B cell (primary cell): ENCODE measurements around the gene ACBD4. TPM values are rescaled to one million over a fixed set of nuclear protein-coding genes. Genes with fewer than 3 reads are reported as not detected.

ENCODE experiments used
- ATAC-seq: fragments of 200-7000 bp; cut with Tn5 transposase; one replicate; pipeline ENCODE4 v1.10.0; 2021; ENCODE audit warnings: low read depth, mild to moderate bottlenecking, moderate number of reproducible peaks, moderate library complexity
- CTCF ChIA-PET: fragments of 350-600 bp; sonication (Branson Sonifier 250); formaldehyde crosslinking; loops from one replicate; lab custom pipeline; 2021; ENCODE audit warnings: antibody characterized with exemption, inconsistent platforms; lab: Charles Lee
- POLR2A ChIA-PET: fragments of 350-600 bp; sonication (Branson Sonifier 250); formaldehyde crosslinking; loops from one replicate; lab custom pipeline; 2021; ENCODE audit warnings: antibody characterized with exemption; lab: Charles Lee
- DNase-seq: peaks from one replicate; pipeline ENCODE4 v3.0.0; 2013
- H2AFZ ChIP-seq: 2 replicates; pipeline ENCODE4 v1.6.1; 2012; ENCODE audit warnings: mild to moderate bottlenecking, low read depth, low read length; ENCODE audit not compliant: insufficient read depth, poor library complexity, severe bottlenecking
- H3K27ac ChIP-seq, 2 donors: 1 replicate in 1 of 2; 2 replicates in 1 of 2; pipeline ENCODE4 v1.5.1; 2012 to 2013; ENCODE audit warnings: low read length in 2 of 2, mild to moderate bottlenecking in 2 of 2, moderate library complexity in 1 of 2
- H3K27me3 ChIP-seq, 4 experiments: fragments of 200-600 bp in 1 of 4; sonication (generic) in 1 of 4; replicated peaks in 1 of 4; 1 replicate in 2 of 4; 2 replicates in 2 of 4; pipeline versions ENCODE4 v1.6.1 to v1.7.0; 2013 to 2016; ENCODE audit warnings: low read length in 3 of 4, mild to moderate bottlenecking in 2 of 4, mixed read lengths in 1 of 4, moderate library complexity in 1 of 4; ENCODE audit not compliant: insufficient read depth in 4 of 4, control insufficient read depth in 3 of 4; ENCODE audit errors: control extremely low read depth in 1 of 4
- H3K36me3 ChIP-seq, 2 experiments: replicated peaks in 1 of 2; 1 replicate in 1 of 2; 2 replicates in 1 of 2; pipeline versions ENCODE4 v1.6.1 to v1.7.1; 2013; ENCODE audit warnings: low read length in 1 of 2; ENCODE audit not compliant: insufficient read depth in 2 of 2, control insufficient read depth in 1 of 2; ENCODE audit errors: control extremely low read depth in 1 of 2, extremely low read depth in 1 of 2
- H3K4me1 ChIP-seq, 2 donors: fragments of 200-600 bp in 1 of 2; sonication (generic) in 1 of 2; 1 replicate in 1 of 2; 2 replicates in 1 of 2; pipeline versions ENCODE4 v1.5.1 to v1.6.1; 2013 to 2017; ENCODE audit warnings: low read length in 2 of 2; ENCODE audit not compliant: control insufficient read depth in 2 of 2, insufficient read depth in 2 of 2
- H3K4me2 ChIP-seq: replicated peaks from 2 replicates; pipeline ENCODE3; 2012; ENCODE audit warnings: mild to moderate bottlenecking, low read depth, low read length; ENCODE audit not compliant: poor library complexity, severe bottlenecking
- H3K4me3 ChIP-seq, 5 experiments: fragments of 200-600 bp in 1 of 5; sonication (generic) in 1 of 5; 1 replicate in 3 of 5; 2 replicates in 2 of 5; pipeline versions ENCODE4 v1.5.1 to v1.7.0; 2011 to 2016; ENCODE audit warnings: low read length in 4 of 5, mild to moderate bottlenecking in 4 of 5, low read depth in 2 of 5, control low read depth in 1 of 5, moderate library complexity in 1 of 5; ENCODE audit not compliant: insufficient read depth in 1 of 5; ENCODE audit errors: control extremely low read depth in 1 of 5, extremely low read depth in 1 of 5
- H3K79me2 ChIP-seq: fragments of 200-600 bp; sonication (generic); one replicate; pipeline ENCODE4 v1.6.0; 2016; ENCODE audit warnings: low read length; ENCODE audit not compliant: control insufficient read depth, insufficient read depth
- H3K9ac ChIP-seq: fragments of 200-600 bp; sonication (generic); 2 replicates; pipeline ENCODE4 v1.6.1; 2017; ENCODE audit warnings: mild to moderate bottlenecking, low read length, moderate library complexity
- H3K9me3 ChIP-seq, 3 donors: one replicate each; pipeline versions ENCODE4 v1.6.1 to v1.7.1; 2013; ENCODE audit warnings: low read length in 2 of 3; ENCODE audit not compliant: control insufficient read depth in 2 of 3, insufficient read depth in 1 of 3; ENCODE audit errors: control extremely low read depth in 1 of 3
- H4K20me1 ChIP-seq: 2 replicates; pipeline ENCODE4 v1.6.0; 2012; ENCODE audit warnings: mild to moderate bottlenecking, low read length; ENCODE audit not compliant: insufficient read depth, control insufficient read depth, poor library complexity, severe bottlenecking
- H3K27ac Mint-ChIP-seq: one replicate; pipeline ENCODE4 v1.8.0; 2021; ENCODE audit warnings: mixed read lengths
- H3K27me3 Mint-ChIP-seq: one replicate; pipeline ENCODE4 v1.8.0; 2021; ENCODE audit warnings: mixed read lengths
- H3K4me1 Mint-ChIP-seq: one replicate; pipeline ENCODE4 v1.8.0; 2021; ENCODE audit warnings: mixed read lengths
- H3K4me3 Mint-ChIP-seq: one replicate; pipeline ENCODE4 v1.8.0; 2021; ENCODE audit warnings: mixed read lengths
- H3K9me3 Mint-ChIP-seq: one replicate; pipeline ENCODE4 v1.8.0; 2022; ENCODE audit warnings: mixed read lengths; ENCODE audit not compliant: insufficient read depth
- EZH2 ChIP-seq: IDR thresholded peaks from 2 replicates; pipeline ENCODE4 v1.6.1; 2012; ENCODE audit warnings: borderline replicate concordance, low read depth, mild to moderate bottlenecking, moderate library complexity, low read length; ENCODE audit not compliant: insufficient read depth, poor library complexity, severe bottlenecking
- WGBS: methylation state at CpG from one replicate; pipeline ENCODE4 v1.1.5; 2013; ENCODE audit warnings: missing lambda C conversion rate; ENCODE audit not compliant: insufficient coverage; 5-methylcytosine and 5-hydroxymethylcytosine counted together
- intact Hi-C: fragments of 100-400 bp; cut with micrococcal nuclease; formaldehyde crosslinking; loops from one replicate; pipeline ENCODE4 v1.10.0; 2022
- polyA plus RNA-seq: library from polyadenylated mRNA; depleted of rRNA; stranded (reverse); fragments of >200 nt; gene quantifications from 2 replicates; pipeline ENCODE4 v1.2.3, GENCODE V29; 2012
- total RNA-seq, 2 donors: library from RNA; stranded (reverse); fragments of 120-200 nt in 1 of 2; gene quantifications; 1 replicate in 1 of 2; 2 replicates in 1 of 2; pipeline versions ENCODE4 v1.2.3 to v1.2.4, GENCODE V29; 2013 to 2022
- TF ChIP-seq, protein P1 (sequence below): fragments of 200-600 bp; IDR thresholded peaks from one replicate; pipeline ENCODE4 v1.8.0; 2022; ENCODE audit warnings: antibody characterized with exemption, mild to moderate bottlenecking

Gene ACBD4
- total and polyA plus RNA-seq, 2 donors (not counting 1 experiment from before 2014, with no cell fraction given) = 36.8 to 39.4 TPM

DNA sequence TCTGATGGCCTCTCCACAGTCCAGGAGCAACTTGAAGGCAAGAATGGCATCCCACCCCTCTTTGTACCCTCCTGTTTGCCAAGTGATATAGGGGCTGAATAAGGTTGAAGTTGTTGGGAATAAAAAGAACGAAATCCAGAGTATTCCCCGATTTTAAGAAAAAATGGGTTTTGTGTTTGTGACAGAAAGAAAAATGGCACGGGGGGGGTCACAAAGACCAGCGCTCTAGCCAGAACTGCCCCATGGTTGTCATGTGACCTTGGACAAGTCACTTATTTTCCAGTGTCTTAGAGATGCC, 11.1 kb downstream of the ACBD4 start:
- H3K4me1 ChIP-seq = peaks cover 37 to 68% of the 10 kb centered on the region in 2 donors
- Mint-ChIP-seq H3K27ac (peak overlapping the region; percentile 99), H3K4me1 (peaks cover 59% of the 10 kb centered on the region), H3K4me3 (peak overlapping the region; percentile 91), H3K9me3 (no peaks in the 10 kb centered on the region), H3K27me3 (no peaks in the 10 kb centered on the region)
- H3K79me2 ChIP-seq = peaks cover 28% of the 10 kb centered on the region
- peak overlapping the region; percentile 97 for H3K9ac ChIP-seq
- H2AFZ ChIP-seq = peak overlapping the region; percentile 85
- ChIA-PET CTCF (interaction anchor here (0.6 to 3.2 kb wide), 3 partner anchors 11 to 371 kb away, joined by 3 to 36 read pairs (median 3); partner anchors contain the start of gene ACBD4), POLR2A (interaction anchor here (0.7 to 1.5 kb wide), 2 partner anchors 9 to 11 kb away, joined by 3 to 9 read pairs; partner anchors contain the start of gene ACBD4)
- 95% methylated on average over 4 of the region's 4 CpGs for WGBS
- H3K4me3 ChIP-seq = peak overlapping the region; percentile 12 to 89 (median 71)
- H3K27me3 ChIP-seq = no peaks in the 10 kb centered on the region
- peak overlapping the region; percentile 90 for H3K4me2 ChIP-seq
- peak overlapping the region in 1 of 2 donors; percentile 97 for H3K27ac ChIP-seq
- DNase-seq (no peak), ATAC-seq (no peak)
- TF ChIP-seq EZH2 = no peak
- TF ChIP-seq, protein P1, sequence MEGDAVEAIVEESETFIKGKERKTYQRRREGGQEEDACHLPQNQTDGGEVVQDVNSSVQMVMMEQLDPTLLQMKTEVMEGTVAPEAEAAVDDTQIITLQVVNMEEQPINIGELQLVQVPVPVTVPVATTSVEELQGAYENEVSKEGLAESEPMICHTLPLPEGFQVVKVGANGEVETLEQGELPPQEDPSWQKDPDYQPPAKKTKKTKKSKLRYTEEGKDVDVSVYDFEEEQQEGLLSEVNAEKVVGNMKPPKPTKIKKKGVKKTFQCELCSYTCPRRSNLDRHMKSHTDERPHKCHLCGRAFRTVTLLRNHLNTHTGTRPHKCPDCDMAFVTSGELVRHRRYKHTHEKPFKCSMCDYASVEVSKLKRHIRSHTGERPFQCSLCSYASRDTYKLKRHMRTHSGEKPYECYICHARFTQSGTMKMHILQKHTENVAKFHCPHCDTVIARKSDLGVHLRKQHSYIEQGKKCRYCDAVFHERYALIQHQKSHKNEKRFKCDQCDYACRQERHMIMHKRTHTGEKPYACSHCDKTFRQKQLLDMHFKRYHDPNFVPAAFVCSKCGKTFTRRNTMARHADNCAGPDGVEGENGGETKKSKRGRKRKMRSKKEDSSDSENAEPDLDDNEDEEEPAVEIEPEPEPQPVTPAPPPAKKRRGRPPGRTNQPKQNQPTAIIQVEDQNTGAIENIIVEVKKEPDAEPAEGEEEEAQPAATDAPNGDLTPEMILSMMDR = no peak
- intact Hi-C loops = loop anchor here (5.0 kb wide), 1 partner anchor 1139 kb away; no protein-coding TSS in a partner anchor
- H3K36me3 ChIP-seq = no peaks in the 10 kb centered on the region
- peaks cover 8% of the 10 kb centered on the region for H4K20me1 ChIP-seq
- H3K9me3 ChIP-seq = peaks cover 0 to 3% (median 0%) of the 10 kb centered on the region in 3 donors

DNA sequence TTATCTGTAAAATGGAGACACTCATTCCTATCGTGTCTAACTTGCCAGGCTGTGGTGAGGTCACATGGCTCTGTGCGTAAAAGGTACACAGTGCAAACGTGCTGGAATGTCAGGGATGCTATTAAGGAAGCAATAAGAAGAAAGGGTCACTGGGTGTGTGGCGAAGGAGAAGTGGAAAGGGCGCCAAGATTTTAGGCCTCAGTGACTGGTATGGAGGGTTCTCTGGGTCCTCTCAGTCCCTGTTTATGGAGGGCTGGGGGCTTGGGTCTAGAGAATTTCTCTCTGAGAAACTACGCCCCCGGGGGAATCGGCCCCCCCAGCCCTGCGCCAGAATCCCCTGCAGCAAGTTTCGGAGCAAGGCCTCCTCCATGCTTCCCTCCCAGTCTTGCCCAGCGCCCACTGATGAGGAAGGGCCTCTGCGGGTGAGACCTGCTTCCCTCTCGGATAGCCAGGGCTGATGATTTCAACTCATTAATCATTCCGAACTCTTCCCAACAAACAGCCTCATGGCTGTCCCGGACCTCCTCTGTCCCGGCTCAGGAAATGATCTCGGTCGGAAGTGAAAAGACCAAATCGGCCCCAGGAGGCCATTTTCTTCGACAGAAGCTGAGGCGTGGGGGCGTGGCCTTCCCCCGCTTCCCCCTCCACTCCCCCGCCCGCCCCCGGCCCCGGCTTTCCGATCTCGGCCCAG, 11.5 kb downstream of the ACBD4 start:
- H2AFZ ChIP-seq = peak overlapping the region; percentile 85
- H3K4me2 ChIP-seq = peak overlapping the region; percentile 90
- WGBS = 13% methylated on average over 27 of the region's 29 CpGs
- Mint-ChIP-seq H3K27ac (peak overlapping the region; percentile 99), H3K4me3 (peak overlapping the region; percentile 91), H3K4me1 (peaks cover 63% of the 10 kb centered on the region), H3K9me3 (no peaks in the 10 kb centered on the region), H3K27me3 (no peaks in the 10 kb centered on the region)
- H3K9ac ChIP-seq = peak overlapping the region; percentile 97
- no peaks in the 10 kb centered on the region for H3K36me3 ChIP-seq
- peaks cover 13% of the 10 kb centered on the region for H4K20me1 ChIP-seq
- H3K27me3 ChIP-seq = no peaks in the 10 kb centered on the region
- DNase-seq (no peak), ATAC-seq (peak; percentile 3)
- peak overlapping the region; percentile 69 to 99 (median 72) for H3K4me3 ChIP-seq
- peak overlapping the region; percentile 97 to 98 for H3K27ac ChIP-seq
- CTCF ChIA-PET = interaction anchor here (1.3 to 7.5 kb wide), 5 partner anchors 11 to 79 kb away, joined by 5 to 242 read pairs (median 167); partner anchors contain the start of genes ACBD4, HEXIM2 and PLCD3
- peaks cover 0 to 3% (median 0%) of the 10 kb centered on the region in 3 donors for H3K9me3 ChIP-seq
- intact Hi-C loops = loop anchor here (5.0 kb wide), 1 partner anchor 1140 kb away; no protein-coding TSS in a partner anchor
- peaks cover 40 to 73% of the 10 kb centered on the region in 2 donors for H3K4me1 ChIP-seq
- H3K79me2 ChIP-seq = peaks cover 32% of the 10 kb centered on the region
- POLR2A ChIA-PET = interaction anchor here (0.6 to 6.6 kb wide), 6 partner anchors 11 to 114 kb away, joined by 4 to 246 read pairs (median 16); partner anchors contain the start of genes ACBD4 and HEXIM2
- TF ChIP-seq EZH2 = no peak
